ENCODE measurements around the gene PRKCZ.

The PRKCZ gene

GRCh38 chr1:2156866-2157265 is 106.7 kb downstream of the PRKCZ start:
- no peak for DNase-seq (ENCODE audit: low read depth)

- no peak for DNase-seq (ENCODE audit: low read depth)
These were observed 107.6 kb downstream of the PRKCZ start for GRCh38 chr1:2157856-2158255.

GRCh38 chr1:2158272-2158671 is 108.1 kb downstream of the PRKCZ start:
- DNase-seq (ENCODE audit: low read depth), result no peak

GRCh38 chr1:2159124-2159523 is 108.9 kb downstream of the PRKCZ start:
- DNase-seq (ENCODE audit: low read depth), result no peak

GRCh38 chr1:2160451-2161300 is 110.5 kb downstream of the PRKCZ start:
- no peak for DNase-seq (ENCODE audit: low read depth)

GRCh38 chr1:2163205-2163604 is 113.0 kb downstream of the PRKCZ start:
- DNase-seq (ENCODE audit: low read depth), result no peak

- DNase-seq (ENCODE audit: low read depth), result no peak
These were observed 115.4 kb downstream of the PRKCZ start for GRCh38 chr1:2165646-2166045.

GRCh38 chr1:2166254-2166653 is 116.0 kb downstream of the PRKCZ start:
- DNase-seq (ENCODE audit: low read depth), result no peak

GRCh38 chr1:2166695-2167094 is 116.5 kb downstream of the PRKCZ start:
- DNase-seq (ENCODE audit: low read depth), result no peak

- no peak for DNase-seq (ENCODE audit: low read depth)
These were observed 117.9 kb downstream of the PRKCZ start for GRCh38 chr1:2168090-2168489.

- no peak for DNase-seq (ENCODE audit: low read depth)
These were observed 118.3 kb downstream of the PRKCZ start for GRCh38 chr1:2168535-2168934.

- no peak for DNase-seq (ENCODE audit: low read depth)
These were observed 119.1 kb downstream of the PRKCZ start for GRCh38 chr1:2169200-2169836.

- DNase-seq (ENCODE audit: low read depth), result peak; percentile 24
These were observed 120.0 kb downstream of the PRKCZ start for GRCh38 chr1:2170211-2170610.

- DNase-seq (ENCODE audit: low read depth), result no peak
These were observed 121.8 kb downstream of the PRKCZ start for GRCh38 chr1:2172012-2172411.

GRCh38 chr1:2172551-2173146 is 122.4 kb downstream of the PRKCZ start:
- no peak for DNase-seq (ENCODE audit: low read depth)

- no peak for DNase-seq (ENCODE audit: low read depth)
These were observed 123.5 kb downstream of the PRKCZ start for GRCh38 chr1:2173546-2174347.

- peak; percentile 22 for DNase-seq (ENCODE audit: low read depth)
These were observed 124.3 kb downstream of the PRKCZ start for GRCh38 chr1:2174348-2175054.

GRCh38 chr1:2175055-2175414 is 124.8 kb downstream of the PRKCZ start:
- DNase-seq (ENCODE audit: low read depth), result no peak

GRCh38 chr1:2175681-2176454 is 125.7 kb downstream of the PRKCZ start:
- no peak for DNase-seq (ENCODE audit: low read depth)

GRCh38 chr1:2176615-2177014 is 126.4 kb downstream of the PRKCZ start:
- DNase-seq (ENCODE audit: low read depth), result no peak

GRCh38 chr1:2177541-2177940 is 127.3 kb downstream of the PRKCZ start:
- no peak for DNase-seq (ENCODE audit: low read depth)

Data from GM04504 (cell line).